Mucosa of stomach (tissue), 1 donor: ENCODE measurements around the gene RALGAPB.

Experiments used
- H3K27me3 ChIP-seq: one replicate; pipeline ENCODE4 v1.7.0; 2013; ENCODE audit warnings: mild to moderate bottlenecking, low read length; ENCODE audit not compliant: control insufficient read depth, insufficient read depth
- H3K36me3 ChIP-seq: one replicate; pipeline ENCODE4 v1.7.0; 2013; ENCODE audit warnings: low read length; ENCODE audit not compliant: control insufficient read depth, insufficient read depth
- H3K4me1 ChIP-seq: one replicate; pipeline ENCODE4 v1.7.0; 2013; ENCODE audit warnings: mild to moderate bottlenecking, low read length; ENCODE audit not compliant: control insufficient read depth, insufficient read depth
- H3K4me3 ChIP-seq: one replicate; pipeline ENCODE4 v1.7.0; 2013; ENCODE audit warnings: low read length
- H3K9ac ChIP-seq: one replicate; pipeline ENCODE4 v1.7.0; 2013; ENCODE audit warnings: mild to moderate bottlenecking, low read length, moderate library complexity
- H3K9me3 ChIP-seq: one replicate; pipeline ENCODE4 v1.7.0; 2013; ENCODE audit warnings: mild to moderate bottlenecking, low read length, moderate library complexity; ENCODE audit not compliant: control insufficient read depth
- donor health status: Pancreatic carcinoma.

The RALGAPB gene

GRCh38 chr20:38616457-38616856 is 143.8 kb downstream of the RALGAPB start:
- Histone ChIP-seq H3K27me3 (no peaks in the 10 kb centered on the region), H3K4me3 (no peak overlapping the region), H3K9me3 (no peaks in the 10 kb centered on the region), H3K36me3 (no peaks in the 10 kb centered on the region), H3K9ac (no peak overlapping the region), H3K4me1 (no peaks in the 10 kb centered on the region)

GRCh38 chr20:38617011-38617829 is 144.6 kb downstream of the RALGAPB start:
- Histone ChIP-seq H3K36me3 (no peaks in the 10 kb centered on the region), H3K9ac (no peak overlapping the region), H3K27me3 (no peaks in the 10 kb centered on the region), H3K9me3 (no peaks in the 10 kb centered on the region), H3K4me1 (no peaks in the 10 kb centered on the region), H3K4me3 (no peak overlapping the region)

GRCh38 chr20:38617830-38618196 is 145.2 kb downstream of the RALGAPB start:
- Histone ChIP-seq H3K27me3 (no peaks in the 10 kb centered on the region), H3K9me3 (no peaks in the 10 kb centered on the region), H3K4me3 (no peak overlapping the region), H3K36me3 (no peaks in the 10 kb centered on the region), H3K4me1 (no peaks in the 10 kb centered on the region), H3K9ac (no peak overlapping the region)

DNA sequence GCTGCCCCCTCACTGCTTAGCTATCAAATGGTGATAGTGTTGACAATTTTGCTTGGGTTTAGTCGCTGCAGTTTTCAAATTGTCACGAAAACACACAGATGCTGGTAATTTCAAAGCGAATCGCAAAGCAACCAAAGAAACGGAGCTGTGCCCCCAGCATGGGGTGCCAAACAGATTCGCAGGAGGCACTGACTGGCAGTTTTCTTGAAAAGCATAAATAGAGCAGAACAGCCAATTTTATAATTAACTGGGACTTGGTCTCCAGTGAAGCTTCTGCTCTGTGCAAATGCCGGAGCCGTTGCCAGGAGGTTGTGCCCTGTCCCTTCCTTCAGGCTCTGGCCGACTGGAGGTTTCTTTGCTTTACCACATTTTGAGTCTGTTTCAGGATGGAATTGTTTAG is 147.8 kb downstream of the RALGAPB start:
- Histone ChIP-seq H3K36me3 (no peaks in the 10 kb centered on the region), H3K27me3 (no peaks in the 10 kb centered on the region), H3K9me3 (no peaks in the 10 kb centered on the region), H3K4me3 (no peak overlapping the region), H3K4me1 (no peaks in the 10 kb centered on the region), H3K9ac (no peak overlapping the region)

DNA sequence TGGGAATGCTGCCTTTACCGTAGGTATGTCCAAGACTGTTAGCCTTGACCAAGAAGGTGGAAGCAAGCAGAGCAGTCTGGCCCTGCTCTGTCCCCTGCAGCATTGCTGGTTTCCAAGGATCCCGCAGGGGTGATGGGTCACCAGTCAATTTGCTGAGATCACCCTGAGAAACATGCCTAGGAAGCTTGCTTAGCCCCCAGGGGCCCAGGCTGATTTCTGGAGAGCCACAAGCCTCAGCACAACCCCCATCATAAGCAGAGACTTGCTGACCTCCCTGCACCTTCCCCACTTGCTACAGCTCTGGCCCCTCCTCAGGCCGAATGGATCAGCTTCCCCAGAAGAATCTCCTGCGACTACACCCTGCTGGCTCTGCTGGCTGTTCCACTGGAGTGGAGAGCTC is 150.4 kb downstream of the RALGAPB start:
- Histone ChIP-seq H3K9me3 (no peaks in the 10 kb centered on the region), H3K4me1 (no peaks in the 10 kb centered on the region), H3K4me3 (no peak overlapping the region), H3K9ac (no peak overlapping the region), H3K36me3 (no peaks in the 10 kb centered on the region), H3K27me3 (no peaks in the 10 kb centered on the region)

DNA sequence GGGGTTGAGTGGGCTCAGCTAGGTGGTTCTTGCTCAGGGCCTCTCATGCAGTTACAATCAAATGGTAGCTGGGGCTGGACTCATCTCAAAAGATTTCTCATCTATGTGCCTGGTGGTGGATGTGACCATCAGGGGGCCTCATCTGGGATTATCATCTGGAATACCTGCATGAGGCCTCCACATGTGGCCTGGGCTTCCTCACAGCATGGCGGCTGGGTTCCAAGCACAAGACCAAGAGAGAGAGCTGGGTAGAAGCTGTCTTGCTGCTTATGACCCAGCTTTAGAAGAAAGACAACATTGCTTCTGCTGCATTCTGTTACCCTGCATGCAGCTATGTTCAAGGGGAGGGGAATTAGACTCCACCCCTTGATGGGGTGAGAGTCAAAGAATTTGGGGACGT is 151.4 kb downstream of the RALGAPB start:
- H3K9me3 ChIP-seq, result no peaks in the 10 kb centered on the region
- no peaks in the 10 kb centered on the region for H3K27me3 ChIP-seq
- no peaks in the 10 kb centered on the region for H3K4me1 ChIP-seq
- H3K4me3 ChIP-seq, result no peak overlapping the region
- no peaks in the 10 kb centered on the region for H3K36me3 ChIP-seq
- no peak overlapping the region for H3K9ac ChIP-seq

- Histone ChIP-seq H3K4me1 (no peaks in the 10 kb centered on the region), H3K9me3 (no peaks in the 10 kb centered on the region), H3K36me3 (no peaks in the 10 kb centered on the region), H3K27me3 (no peaks in the 10 kb centered on the region), H3K4me3 (no peak overlapping the region), H3K9ac (no peak overlapping the region)
These were observed 153.3 kb downstream of the RALGAPB start for GRCh38 chr20:38625896-38626295.

DNA sequence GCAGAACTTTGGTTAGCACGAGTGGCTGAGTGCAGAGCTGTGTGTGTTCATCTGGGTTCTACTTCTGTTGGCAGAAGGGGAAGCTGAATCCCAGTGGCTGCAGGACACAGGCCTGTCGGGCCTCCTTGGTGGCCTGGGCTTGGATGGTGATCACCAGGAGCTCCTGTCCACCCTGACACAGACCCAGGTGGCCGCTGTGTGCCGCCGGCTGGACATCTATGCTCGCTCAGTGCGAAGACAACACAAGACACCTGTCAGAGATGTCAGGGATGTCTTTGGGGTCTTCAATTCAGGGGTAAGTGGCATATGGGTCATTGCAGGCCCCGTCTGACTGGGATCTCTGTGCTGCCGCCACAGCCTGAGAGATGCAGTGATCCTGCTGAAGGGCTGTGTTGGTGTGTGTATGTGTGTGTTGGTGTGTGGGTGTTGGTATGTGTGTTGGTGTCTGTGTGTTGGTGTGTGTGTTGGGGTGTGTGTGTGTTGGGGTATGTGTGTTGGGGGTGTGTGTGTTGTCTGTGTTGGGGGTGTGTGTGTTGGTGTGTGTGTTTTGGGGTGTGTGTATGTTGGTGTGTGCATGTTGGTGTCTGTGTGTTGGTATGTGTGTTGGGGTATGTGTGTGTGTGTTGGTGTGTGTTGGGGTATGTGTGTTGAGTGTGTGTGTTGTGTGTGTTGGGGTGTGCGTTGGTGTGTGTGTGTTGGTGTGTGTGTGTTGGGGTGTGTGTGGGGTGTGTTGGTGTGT is 154.4 kb downstream of the RALGAPB start:
- no peaks in the 10 kb centered on the region for H3K9me3 ChIP-seq
- H3K36me3 ChIP-seq, result no peaks in the 10 kb centered on the region
- H3K4me1 ChIP-seq, result no peaks in the 10 kb centered on the region
- no peak overlapping the region for H3K9ac ChIP-seq
- H3K4me3 ChIP-seq, result no peak overlapping the region
- no peaks in the 10 kb centered on the region for H3K27me3 ChIP-seq
